Colonic mucosa (tissue), 4 donors: Measurements from ENCODE around the gene DNAH8. TPM values are rescaled to one million over a fixed set of nuclear protein-coding genes. Genes with fewer than 3 reads are reported as not detected.

Experiments used
- DNase-seq: peaks from one replicate; pipeline ENCODE4 v3.0.0-alpha.2; 2020
- H3K27ac ChIP-seq: fragments of 200-600 bp; one replicate; pipeline ENCODE4 v1.8.0; 2021
- H3K27me3 ChIP-seq: fragments of 200-600 bp; one replicate; pipeline ENCODE4 v1.8.0; 2021
- H3K36me3 ChIP-seq: fragments of 200-600 bp; one replicate; pipeline ENCODE4 v1.8.0; 2021
- H3K4me1 ChIP-seq: fragments of 200-600 bp; one replicate; pipeline ENCODE4 v1.8.0; 2021; ENCODE audit warnings: mild to moderate bottlenecking
- H3K4me3 ChIP-seq: fragments of 200-600 bp; one replicate; pipeline ENCODE4 v1.8.0; 2021
- H3K9ac ChIP-seq, 2 donors: one replicate each; pipeline ENCODE4 v1.7.0; 2013; ENCODE audit warnings: control low read depth in 2 of 2, low read depth in 2 of 2, low read length in 2 of 2
- H3K9me3 ChIP-seq: fragments of 200-600 bp; one replicate; pipeline ENCODE4 v1.8.0; 2021
- intact Hi-C: fragments of 100-400 bp; cut with DNase I; formaldehyde crosslinking; loops from one replicate; pipeline ENCODE4 v1.14.1; 2022
- total RNA-seq, 2 donors: library from RNA; stranded (reverse); fragmentation: NEBNext Ultra II Directional in 1 of 2; extraction: Animal tissue kit (Norgen Biotek cat#: 25700) in 1 of 2; gene quantifications; one replicate each; pipeline ENCODE4 v1.2.1, GENCODE V29; 2021
- TF ChIP-seq, protein P1 (sequence below): fragments of 200-600 bp; IDR thresholded peaks from one replicate; pipeline ENCODE4 v1.8.0; 2022; ENCODE audit warnings: antibody characterized with exemption, mild to moderate bottlenecking
- donor health status: healthy.
- donor health status: DM: no; HTN: no; CAD: no.
- donor health status: DM: no; HTN: no; CAD: no.

DNAH8 gene
- total RNA-seq, 2 donors from 2014 or later, result not detected

DNA sequence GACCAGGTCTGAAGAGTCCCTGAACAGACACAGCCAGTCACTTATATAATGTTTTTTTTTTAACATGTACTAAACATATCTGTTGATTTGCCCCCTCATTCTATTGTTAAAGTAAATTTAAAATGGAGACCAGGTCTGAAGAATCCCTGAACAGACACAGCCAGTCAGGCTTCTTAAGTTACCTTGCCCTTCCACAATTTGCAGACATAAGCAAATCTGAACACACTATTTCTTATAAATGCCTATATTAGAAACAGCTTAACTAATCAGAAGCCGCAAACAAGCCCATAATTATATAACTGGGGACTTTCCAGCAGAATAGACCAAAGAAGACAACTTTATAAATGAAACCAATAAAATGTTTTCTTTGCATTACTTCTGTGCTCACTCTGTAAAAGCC, 118.2 kb downstream of the DNAH8 start:
- Histone ChIP-seq H3K9me3 (no peaks in the 10 kb centered on the region), H3K9ac (no peak overlapping the region), H3K4me3 (no peak overlapping the region), H3K27ac (no peak overlapping the region), H3K36me3 (no peaks in the 10 kb centered on the region), H3K27me3 (no peaks in the 10 kb centered on the region), H3K4me1 (no peaks in the 10 kb centered on the region)
- intact Hi-C loops, result no loop called here
- TF ChIP-seq, protein P1, sequence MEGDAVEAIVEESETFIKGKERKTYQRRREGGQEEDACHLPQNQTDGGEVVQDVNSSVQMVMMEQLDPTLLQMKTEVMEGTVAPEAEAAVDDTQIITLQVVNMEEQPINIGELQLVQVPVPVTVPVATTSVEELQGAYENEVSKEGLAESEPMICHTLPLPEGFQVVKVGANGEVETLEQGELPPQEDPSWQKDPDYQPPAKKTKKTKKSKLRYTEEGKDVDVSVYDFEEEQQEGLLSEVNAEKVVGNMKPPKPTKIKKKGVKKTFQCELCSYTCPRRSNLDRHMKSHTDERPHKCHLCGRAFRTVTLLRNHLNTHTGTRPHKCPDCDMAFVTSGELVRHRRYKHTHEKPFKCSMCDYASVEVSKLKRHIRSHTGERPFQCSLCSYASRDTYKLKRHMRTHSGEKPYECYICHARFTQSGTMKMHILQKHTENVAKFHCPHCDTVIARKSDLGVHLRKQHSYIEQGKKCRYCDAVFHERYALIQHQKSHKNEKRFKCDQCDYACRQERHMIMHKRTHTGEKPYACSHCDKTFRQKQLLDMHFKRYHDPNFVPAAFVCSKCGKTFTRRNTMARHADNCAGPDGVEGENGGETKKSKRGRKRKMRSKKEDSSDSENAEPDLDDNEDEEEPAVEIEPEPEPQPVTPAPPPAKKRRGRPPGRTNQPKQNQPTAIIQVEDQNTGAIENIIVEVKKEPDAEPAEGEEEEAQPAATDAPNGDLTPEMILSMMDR, result no peak
- DNase-seq, result no peak

DNA sequence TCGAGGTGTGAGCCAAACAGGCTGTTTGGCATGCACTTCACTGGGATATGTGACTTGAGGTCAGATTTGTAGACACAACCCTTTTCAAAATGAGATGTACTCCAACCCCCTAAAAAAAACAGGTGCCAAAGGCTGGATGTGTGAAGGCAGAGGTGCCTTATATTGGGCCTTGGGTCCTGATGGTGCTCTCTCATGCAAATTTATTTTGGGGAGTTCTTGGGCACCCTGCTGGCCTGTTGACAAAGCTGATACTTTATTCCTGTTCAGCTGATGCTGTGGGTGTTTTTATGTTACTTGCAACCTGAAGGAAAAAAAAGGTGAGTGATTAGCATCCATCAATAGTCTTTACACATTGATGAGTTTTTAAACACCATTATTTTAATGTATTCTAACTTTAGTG, 121.5 kb downstream of the DNAH8 start:
- Histone ChIP-seq H3K9ac (no peak overlapping the region), H3K4me1 (no peaks in the 10 kb centered on the region), H3K27me3 (no peaks in the 10 kb centered on the region), H3K9me3 (no peaks in the 10 kb centered on the region), H3K36me3 (no peaks in the 10 kb centered on the region), H3K4me3 (no peak overlapping the region), H3K27ac (no peak overlapping the region)
- intact Hi-C loops, result no loop called here
- TF ChIP-seq, protein P1, result no peak
- DNase-seq, result no peak

DNA sequence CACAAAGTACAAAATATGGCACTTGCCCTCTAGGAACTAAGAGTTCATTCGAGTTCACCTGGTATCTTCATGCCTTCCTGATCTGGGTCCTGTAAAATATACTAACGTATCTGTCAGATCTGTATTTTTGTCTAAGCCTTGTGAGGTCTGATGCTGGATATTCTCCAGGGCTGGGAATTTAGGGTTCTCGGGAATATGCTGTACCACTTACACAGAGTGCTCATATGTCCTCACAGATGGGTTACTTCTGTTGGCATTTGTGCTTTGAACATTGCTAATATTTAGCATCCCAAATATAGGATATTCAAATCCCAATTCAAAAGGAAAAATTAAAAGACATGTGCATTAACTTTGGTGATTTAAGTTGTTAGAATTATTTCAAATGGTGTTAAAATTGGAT, 122.0 kb downstream of the DNAH8 start:
- H3K9ac ChIP-seq, result no peak overlapping the region
- TF ChIP-seq, protein P1, result no peak
- DNase-seq, result no peak
- intact Hi-C loops, result no loop called here
- H3K27me3 ChIP-seq, result no peaks in the 10 kb centered on the region
- no peak overlapping the region for H3K27ac ChIP-seq
- H3K4me3 ChIP-seq, result no peak overlapping the region
- H3K4me1 ChIP-seq, result no peaks in the 10 kb centered on the region
- H3K9me3 ChIP-seq, result no peaks in the 10 kb centered on the region
- no peaks in the 10 kb centered on the region for H3K36me3 ChIP-seq

DNA sequence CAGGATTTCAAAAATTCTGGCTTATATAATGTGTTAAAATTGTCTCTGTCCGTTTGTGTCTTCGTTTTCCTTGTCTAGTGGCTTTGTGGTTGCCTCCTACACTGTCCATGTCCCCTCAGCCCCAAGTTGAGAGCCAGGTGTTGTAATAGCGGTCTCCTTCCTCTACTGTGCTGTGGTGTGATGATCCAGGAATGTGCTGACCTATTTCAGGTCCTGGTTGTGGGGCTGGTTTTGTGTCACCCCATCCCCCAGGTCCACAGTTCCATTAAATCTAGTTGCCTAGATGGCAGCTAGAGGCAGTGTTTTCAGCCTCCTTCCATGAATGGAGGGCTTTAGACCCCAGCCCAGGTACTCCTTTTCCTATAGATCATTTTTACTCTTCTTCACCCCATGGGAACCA, 128.7 kb downstream of the DNAH8 start:
- intact Hi-C loops, result no loop called here

DNA sequence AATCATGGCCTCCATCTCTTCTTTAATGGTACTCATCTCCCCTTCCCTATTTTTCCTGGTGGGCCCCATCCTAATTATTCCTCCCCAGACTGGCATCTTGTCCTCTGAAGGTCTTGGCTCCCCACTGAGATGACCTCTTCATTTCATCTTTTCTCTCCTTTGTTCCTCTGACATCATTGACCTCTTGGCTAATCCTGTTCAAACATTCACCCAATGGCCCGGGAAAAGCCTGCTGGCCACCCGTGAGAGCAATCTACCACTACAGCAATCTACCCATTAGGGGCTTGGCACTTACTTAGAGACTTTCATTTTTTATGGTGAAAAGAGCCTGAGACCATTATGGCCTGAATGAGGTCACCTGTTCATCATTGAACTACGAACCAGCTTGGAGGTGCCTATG, 130.8 kb downstream of the DNAH8 start:
- H3K4me3 ChIP-seq, result no peak overlapping the region
- no peak for DNase-seq
- no peak overlapping the region for H3K27ac ChIP-seq
- no peaks in the 10 kb centered on the region for H3K27me3 ChIP-seq
- no peak overlapping the region for H3K9ac ChIP-seq
- TF ChIP-seq, protein P1, result no peak
- no peaks in the 10 kb centered on the region for H3K4me1 ChIP-seq
- H3K36me3 ChIP-seq, result no peaks in the 10 kb centered on the region
- no peaks in the 10 kb centered on the region for H3K9me3 ChIP-seq
- intact Hi-C loops, result no loop called here

More for the DNA sequence above, 128.7 kb downstream of the DNAH8 start:
- H3K27ac ChIP-seq, result no peak overlapping the region
- H3K4me3 ChIP-seq, result no peak overlapping the region
- H3K9me3 ChIP-seq, result no peaks in the 10 kb centered on the region
- no peak overlapping the region for H3K9ac ChIP-seq
- H3K4me1 ChIP-seq, result no peaks in the 10 kb centered on the region
- no peaks in the 10 kb centered on the region for H3K27me3 ChIP-seq
- H3K36me3 ChIP-seq, result no peaks in the 10 kb centered on the region
- TF ChIP-seq, protein P1, result no peak
- no peak for DNase-seq

DNA sequence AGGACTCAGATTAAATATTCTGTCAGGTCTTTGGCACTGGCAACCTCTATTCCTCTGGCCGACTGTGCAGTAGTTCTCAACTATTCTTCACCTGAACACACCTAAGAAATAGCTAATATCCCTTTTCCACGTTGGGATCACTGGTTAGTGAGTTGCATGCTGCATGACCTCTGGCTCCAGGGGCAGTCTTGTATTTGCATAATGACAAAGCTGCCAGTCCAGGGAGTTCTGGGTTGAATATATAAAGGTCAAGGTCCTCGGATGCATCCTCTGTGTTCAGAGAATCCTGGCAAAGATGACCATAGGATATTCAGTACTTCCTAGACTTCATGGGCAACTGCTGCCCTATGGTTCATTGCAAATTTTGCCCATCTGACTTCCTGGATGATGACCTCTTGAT, 131.2 kb downstream of the DNAH8 start:
- H3K9me3 ChIP-seq, result no peaks in the 10 kb centered on the region
- H3K27me3 ChIP-seq, result no peaks in the 10 kb centered on the region
- H3K36me3 ChIP-seq, result no peaks in the 10 kb centered on the region
- H3K27ac ChIP-seq, result no peak overlapping the region
- no peak overlapping the region for H3K9ac ChIP-seq
- H3K4me1 ChIP-seq, result no peaks in the 10 kb centered on the region
- no peak for DNase-seq
- intact Hi-C loops, result no loop called here
- no peak overlapping the region for H3K4me3 ChIP-seq
- TF ChIP-seq, protein P1, result no peak
